Activated CD8-positive, alpha-beta T cell treated with anti-CD3 and anti-CD28 coated beads for 36 hours (primary cell): ENCODE measurements around the gene GAB3. TPM values are rescaled to one million over a fixed set of nuclear protein-coding genes. Genes with fewer than 3 reads are reported as not detected.
"Not testable (repeated sequence)": the region's sequence is repeated elsewhere in the genome, so short reads cannot be mapped to it uniquely, and the experiment has no call there.

Experiments
- ATAC-seq: fragments of 200-7000 bp; cut with Tn5 transposase; one replicate; pipeline ENCODE4 v1.10.0; 2021; ENCODE audit warnings: mild to moderate bottlenecking, moderate library complexity
- CTCF ChIA-PET: fragments of 350-600 bp; sonication (Branson Sonifier 250); formaldehyde crosslinking; loops from one replicate; lab custom pipeline; 2021; ENCODE audit warnings: antibody characterized with exemption; lab: Charles Lee
- POLR2A ChIA-PET: fragments of 350-600 bp; sonication (Branson Sonifier 250); formaldehyde crosslinking; loops from one replicate; lab custom pipeline; 2021; ENCODE audit warnings: antibody characterized with exemption; lab: Charles Lee
- DNase-seq: peaks from one replicate; pipeline ENCODE4 v3.0.0-alpha.2; 2020
- H3K27ac Mint-ChIP-seq: one replicate; pipeline ENCODE4 v1.8.0; 2021; ENCODE audit warnings: mild to moderate bottlenecking, mixed read lengths
- H3K27me3 Mint-ChIP-seq: one replicate; pipeline ENCODE4 v1.8.0; 2021; ENCODE audit warnings: mixed read lengths
- H3K36me3 Mint-ChIP-seq: one replicate; pipeline ENCODE4 v1.8.0; 2021; ENCODE audit warnings: low read depth, mixed read lengths
- H3K4me1 Mint-ChIP-seq: one replicate; pipeline ENCODE4 v1.8.0; 2021; ENCODE audit warnings: low read depth, mixed read lengths
- H3K4me3 Mint-ChIP-seq: one replicate; pipeline ENCODE4 v1.8.0; 2021; ENCODE audit warnings: mild to moderate bottlenecking, moderate library complexity, mixed read lengths
- H3K9me3 Mint-ChIP-seq: one replicate; pipeline ENCODE4 v1.8.0; 2021; ENCODE audit warnings: mixed read lengths
- CTCF ChIP-seq: fragments of 200-600 bp; IDR thresholded peaks from one replicate; pipeline ENCODE4 v1.8.0; 2022; ENCODE audit warnings: antibody characterized with exemption, mild to moderate bottlenecking
- intact Hi-C: fragments of 100-400 bp; cut with micrococcal nuclease; formaldehyde crosslinking; loops from one replicate; pipeline ENCODE4 v1.10.0; 2022
- total RNA-seq, 2 experiments: library from RNA; stranded (reverse); gene quantifications; one replicate each; pipeline ENCODE4 v1.2.3, GENCODE V29; 2021

GAB3 gene
- total RNA-seq, 2 experiments from 2014 or later = 3.9 to 5.0 TPM

- DNase-seq = no peak
These were observed 93.6 kb downstream of the GAB3 start for GRCh38 chrX:154657226-154657805.

GRCh38 chrX:154655786-154656185 lies 95.1 kb downstream of the GAB3 start:
- intact Hi-C loops = no loop called here
- no peak for TF ChIP-seq CTCF
- ATAC-seq = no peak
- DNase-seq = no peak
- no peak overlapping the region for H3K27ac Mint-ChIP-seq
- ChIA-PET CTCF (no interaction called here), POLR2A (interaction anchor here (1.1 kb wide), 1 partner anchor 39 kb away, joined by 3 read pairs; no protein-coding TSS in a partner anchor)
- H3K9me3 Mint-ChIP-seq = no peaks in the 10 kb centered on the region
- H3K4me3 Mint-ChIP-seq = no peak overlapping the region
- no peaks in the 10 kb centered on the region for H3K4me1 Mint-ChIP-seq
- no peaks in the 10 kb centered on the region for H3K36me3 Mint-ChIP-seq
- H3K27me3 Mint-ChIP-seq = no peaks in the 10 kb centered on the region

More at GRCh38 chrX:154657226-154657805, 93.6 kb downstream of the GAB3 start:
- ChIA-PET POLR2A (no interaction called here), CTCF (no interaction called here)
- TF ChIP-seq CTCF = no peak
- H3K9me3 Mint-ChIP-seq = no peaks in the 10 kb centered on the region
- no peaks in the 10 kb centered on the region for H3K27me3 Mint-ChIP-seq
- H3K4me1 Mint-ChIP-seq = no peaks in the 10 kb centered on the region
- no peak overlapping the region for H3K4me3 Mint-ChIP-seq
- intact Hi-C loops = no loop called here
- H3K27ac Mint-ChIP-seq = no peak overlapping the region
- ATAC-seq = no peak
- no peaks in the 10 kb centered on the region for H3K36me3 Mint-ChIP-seq

- no peak for TF ChIP-seq CTCF
- no peaks in the 10 kb centered on the region for H3K9me3 Mint-ChIP-seq
- H3K36me3 Mint-ChIP-seq = no peaks in the 10 kb centered on the region
- H3K27me3 Mint-ChIP-seq = no peaks in the 10 kb centered on the region
- H3K4me3 Mint-ChIP-seq = no peak overlapping the region
- intact Hi-C loops = no loop called here
- DNase-seq (no peak), ATAC-seq (no peak)
- ChIA-PET CTCF (no interaction called here), POLR2A (interaction anchor here (1.1 kb wide), 1 partner anchor 39 kb away, joined by 3 read pairs; no protein-coding TSS in a partner anchor)
- no peaks in the 10 kb centered on the region for H3K4me1 Mint-ChIP-seq
- H3K27ac Mint-ChIP-seq = no peak overlapping the region
These were observed 95.5 kb downstream of the GAB3 start for GRCh38 chrX:154655346-154655745.

- no peaks in the 10 kb centered on the region for H3K4me1 Mint-ChIP-seq
- no peak overlapping the region for H3K4me3 Mint-ChIP-seq
- TF ChIP-seq CTCF = no peak
- DNase-seq (no peak), ATAC-seq (no peak)
- no peaks in the 10 kb centered on the region for H3K27me3 Mint-ChIP-seq
- ChIA-PET CTCF (no interaction called here), POLR2A (interaction anchor here (1.1 kb wide), 1 partner anchor 40 kb away, joined by 3 read pairs; no protein-coding TSS in a partner anchor)
- H3K36me3 Mint-ChIP-seq = no peaks in the 10 kb centered on the region
- no peak overlapping the region for H3K27ac Mint-ChIP-seq
- no peaks in the 10 kb centered on the region for H3K9me3 Mint-ChIP-seq
- intact Hi-C loops = no loop called here
These were observed 96.0 kb downstream of the GAB3 start for GRCh38 chrX:154654925-154655324.

GRCh38 chrX:154654372-154654771 lies 96.5 kb downstream of the GAB3 start:
- Mint-ChIP-seq H3K9me3 (no peaks in the 10 kb centered on the region), H3K36me3 (no peaks in the 10 kb centered on the region), H3K4me1 (no peaks in the 10 kb centered on the region), H3K27ac (no peak overlapping the region), H3K4me3 (no peak overlapping the region), H3K27me3 (no peaks in the 10 kb centered on the region)
- DNase-seq (no peak), ATAC-seq (no peak)
- TF ChIP-seq CTCF = no peak
- ChIA-PET CTCF (no interaction called here), POLR2A (no interaction called here)
- intact Hi-C loops = no loop called here

GRCh38 chrX:154653413-154653812 lies 97.5 kb downstream of the GAB3 start, which contains the start of gene CTAG2:
Gene CTAG2, minus strand, starts transcription at chrX:154653579. Its CDS starts 64 bp downstream, at chrX:154653515.
- H3K27ac Mint-ChIP-seq, H3K9me3 Mint-ChIP-seq, intact Hi-C loops, H3K36me3 Mint-ChIP-seq, ATAC-seq, H3K27me3 Mint-ChIP-seq, H3K4me3 Mint-ChIP-seq, CTCF ChIA-PET, H3K4me1 Mint-ChIP-seq, DNase-seq, POLR2A ChIA-PET: not testable (repeated sequence)
